WTC11 (cell line): Measurements from ENCODE around the gene DIAPH1.

ENCODE experiments used
- ATF3 ChIP-seq: sonication (generic); formaldehyde crosslinking; conservative IDR thresholded peaks from 2 replicates; pipeline ENCODE4 v1.8.1; 2022; ENCODE audit warnings: mild to moderate bottlenecking, missing genetic modification reagents
- CTCF ChIP-seq: fragments of 200-600 bp; IDR thresholded peaks from 2 replicates; pipeline ENCODE4 v1.8.0; 2022; ENCODE audit warnings: antibody characterized with exemption
- NR2C2 ChIP-seq: sonication (generic); formaldehyde crosslinking; IDR thresholded peaks from 2 replicates; pipeline ENCODE4 v1.8.0; 2022; ENCODE audit warnings: mild to moderate bottlenecking, missing genetic modification reagents
- ZNF232 ChIP-seq: sonication (generic); formaldehyde crosslinking; IDR thresholded peaks from 2 replicates; pipeline ENCODE4 v1.8.0; 2022; ENCODE audit warnings: mild to moderate bottlenecking, missing genetic modification reagents

- TF ChIP-seq ZNF232 (no peak), CTCF (no peak), ATF3 (CRISPR knock-in tag) (no peak), NR2C2 (CRISPR knock-in tag) (no peak)
These were observed 104.3 kb downstream of the DIAPH1 start for GRCh38 chr5:141514330-141515133.
